Erythroblast (primary cell): ENCODE data around the gene MSANTD1.

ENCODE experiments used
- GATA1 ChIP-seq: IDR thresholded peaks from 2 replicates; pipeline ENCODE4 v1.6.1; 2011; ENCODE audit warnings: low read depth, mild to moderate bottlenecking, control low read depth, low read length, moderate library complexity
- POLR2A ChIP-seq: IDR thresholded peaks from 2 replicates; pipeline ENCODE4 v1.6.1; 2011; ENCODE audit warnings: mild to moderate bottlenecking, low read length

GRCh38 chr4:3237266-3237665, 11.7 kb upstream of the MSANTD1 start:
- TF ChIP-seq POLR2A = no peak
- TF ChIP-seq GATA1 = no peak
